Left lung (tissue), 10 donors: ENCODE data around the gene ALOXE3. TPM values are rescaled to one million over a fixed set of nuclear protein-coding genes. Genes with fewer than 3 reads are reported as not detected.

Experiments
- ATAC-seq: fragments of 200-7000 bp; cut with Tn5 transposase; one replicate; pipeline ENCODE4 v1.9.1; 2020; ENCODE audit warnings: moderate library complexity
- DNase-seq, 4 donors: peaks; one replicate each; pipeline ENCODE4 v3.0.0-alpha.2; 2013 to 2020
- H3K27ac ChIP-seq, 2 donors: fragments of 200-600 bp; sonication (generic) in 1 of 2; one replicate each; pipeline versions ENCODE4 v1.5.0 to v1.8.0; 2020 to 2021
- H3K27me3 ChIP-seq, 2 donors: fragments of 200-600 bp; sonication (generic) in 1 of 2; one replicate each; pipeline versions ENCODE4 v1.5.0 to v1.8.0; 2020 to 2021
- H3K36me3 ChIP-seq, 2 donors: fragments of 200-600 bp; sonication (generic) in 1 of 2; one replicate each; pipeline versions ENCODE4 v1.5.0 to v1.8.0; 2020 to 2021
- H3K4me1 ChIP-seq, 2 donors: fragments of 200-600 bp; one replicate each; pipeline ENCODE4 v1.8.0; 2021
- H3K4me3 ChIP-seq, 2 donors: fragments of 200-600 bp; sonication (generic) in 1 of 2; one replicate each; pipeline versions ENCODE4 v1.5.0 to v1.8.0; 2020 to 2021; ENCODE audit warnings: mild to moderate bottlenecking in 1 of 2
- H3K9me3 ChIP-seq, 2 donors: fragments of 200-600 bp; sonication (generic) in 1 of 2; one replicate each; pipeline versions ENCODE4 v1.5.0 to v1.8.0; 2020 to 2021
- CTCF ChIP-seq, 2 donors: fragments of 200-600 bp; sonication (generic) in 1 of 2; IDR thresholded peaks; one replicate each; pipeline versions ENCODE4 v1.5.0 to v1.8.0; 2021; ENCODE audit warnings: antibody characterized with exemption in 2 of 2
- intact Hi-C, 2 donors: fragments of 100-400 bp; cut with DNase I; formaldehyde crosslinking; loops; one replicate each; pipeline versions ENCODE4 v1.11.2 to v1.14.2; 2022
- polyA plus RNA-seq, 6 donors: library from polyadenylated mRNA; unstranded; fragments of 120-200 nt; gene quantifications; one replicate each; pipeline ENCODE4 v1.2.1, GENCODE V29; 2013; ENCODE audit not compliant: insufficient read length in 6 of 6
- total RNA-seq, 2 donors: library from RNA; stranded (reverse); fragmentation: NEBNext Ultra II Directional; extraction: Animal tissue kit (Norgen Biotek cat#: 25700); gene quantifications; one replicate each; pipeline ENCODE4 v1.2.1, GENCODE V29; 2021
- donor health status: DM: no; HTN: yes; CAD: no.
- donor health status: DM: no; HTN: no; CAD: no.

The ALOXE3 gene
- total and polyA plus RNA-seq, 8 donors, result 0.05 to 0.55 (median 0.14) TPM; not detected in 4

GRCh38 chr17:8153957-8154607 lies 35.8 kb upstream of the ALOXE3 start:
- Histone ChIP-seq H3K36me3 (peaks cover 0 to 24% of the 10 kb centered on the region in 2 donors), H3K4me1 (peaks cover 31 to 83% of the 10 kb centered on the region in 2 donors), H3K9me3 (no peaks in the 10 kb centered on the region), H3K27ac (peak overlapping the region; percentile 97 to 100), H3K4me3 (peak overlapping the region; percentile 74 to 88), H3K27me3 (no peaks in the 10 kb centered on the region)
- TF ChIP-seq CTCF (IDR thresholded peaks at IDR 0.05), result no peak
- ATAC-seq (peak; percentile 49), DNase-seq (peak; percentile 99 to 100 (median 99))
- intact Hi-C loops, result no loop called here

- ATAC-seq, result peak; percentile 21
- intact Hi-C loops, result no loop called here
- Histone ChIP-seq H3K9me3 (no peaks in the 10 kb centered on the region), H3K4me3 (peak overlapping the region; percentile 13 to 88), H3K27me3 (no peaks in the 10 kb centered on the region), H3K36me3 (peaks cover 0 to 28% of the 10 kb centered on the region in 2 donors), H3K27ac (peak overlapping the region; percentile 97 to 100), H3K4me1 (peaks cover 31 to 78% of the 10 kb centered on the region in 2 donors)
- DNase-seq, result peak; percentile 45 to 91 (median 80)
- no peak for TF ChIP-seq CTCF (IDR thresholded peaks at IDR 0.05)
These were observed 35.2 kb upstream of the ALOXE3 start for GRCh38 chr17:8153525-8153956.

- DNase-seq (peak in 1 of 4 donors; percentile 36), ATAC-seq (no peak)
- no peaks in the 10 kb centered on the region for H3K27me3 ChIP-seq
- peak overlapping the region; percentile 97 to 100 for H3K27ac ChIP-seq
- no peak for TF ChIP-seq CTCF (IDR thresholded peaks at IDR 0.05)
- peaks cover 0 to 28% of the 10 kb centered on the region in 2 donors for H3K36me3 ChIP-seq
- H3K9me3 ChIP-seq, result no peaks in the 10 kb centered on the region
- intact Hi-C loops, result no loop called here
- peak overlapping the region in 1 of 2 donors; percentile 88 for H3K4me3 ChIP-seq
- H3K4me1 ChIP-seq, result peaks cover 31 to 75% of the 10 kb centered on the region in 2 donors
These were observed 34.7 kb upstream of the ALOXE3 start for GRCh38 chr17:8153031-8153451.

GRCh38 chr17:8152112-8152775 lies 33.9 kb upstream of the ALOXE3 start, which contains the start of gene PER1:
TSS of gene PER1 (minus strand) at chr17:8152404. CDS start at chr17:8150706, 1,698 bp downstream.
- Histone ChIP-seq H3K9me3 (no peaks in the 10 kb centered on the region), H3K4me3 (peak within 1 kb of the TSS; percentile 74 to 88), H3K27me3 (no peaks in the 10 kb centered on the region), H3K27ac (peak within 1 kb of the TSS; percentile 97 to 100), H3K36me3 (peaks cover 0 to 36% of the 10 kb centered on the region in 2 donors), H3K4me1 (peaks cover 31 to 75% of the 10 kb centered on the region in 2 donors)
- peak; percentile 83 to 99 (median 96) for DNase-seq
- intact Hi-C loops, result no loop called here
- peak; percentile 52 for ATAC-seq
- TF ChIP-seq CTCF (IDR thresholded peaks at IDR 0.05), result no peak

- H3K9me3 ChIP-seq, result no peaks in the 10 kb centered on the region
- peak overlapping the region; percentile 74 to 88 for H3K4me3 ChIP-seq
- peak overlapping the region; percentile 97 to 100 for H3K27ac ChIP-seq
- DNase-seq (peak; percentile 75 to 91 (median 82)), ATAC-seq (peak; percentile 1)
- intact Hi-C loops, result no loop called here
- no peak for TF ChIP-seq CTCF (IDR thresholded peaks at IDR 0.05)
- peaks cover 26 to 69% of the 10 kb centered on the region in 2 donors for H3K4me1 ChIP-seq
- peaks cover 0 to 42% of the 10 kb centered on the region in 2 donors for H3K36me3 ChIP-seq
- H3K27me3 ChIP-seq, result no peaks in the 10 kb centered on the region
These were observed 33.4 kb upstream of the ALOXE3 start for GRCh38 chr17:8151641-8152111.
